Measurements from ENCODE around the gene NUDT8. TPM values are rescaled to one million over a fixed set of nuclear protein-coding genes. Genes with fewer than 3 reads are reported as not detected.

NUDT8 gene
- total RNA-seq, 4 donors from 2014 or later, result 1.9 to 4.8 (median 3.5) TPM

DNA sequence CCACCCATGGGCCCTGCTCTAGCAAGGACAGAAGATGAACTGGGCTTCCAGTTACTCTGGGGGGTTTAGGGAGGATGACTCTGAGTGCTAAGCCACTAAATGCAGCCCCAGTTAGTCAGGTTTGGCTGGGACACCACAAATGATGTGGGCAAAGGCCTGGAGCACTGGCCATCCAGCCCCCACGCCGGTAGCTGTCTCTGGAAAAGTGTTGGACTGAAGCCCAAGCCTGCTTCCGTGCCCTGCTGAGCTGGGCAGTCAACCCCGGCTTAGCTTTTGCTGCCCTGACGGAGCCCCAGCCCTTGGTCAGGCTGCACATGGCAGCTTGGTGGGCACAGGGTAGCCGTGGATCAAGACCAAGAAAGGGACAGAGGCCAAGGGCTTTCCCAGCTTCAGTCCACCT is 51.8 kb downstream of the NUDT8 start:
- Histone ChIP-seq H3K4me1 (peaks cover 4 to 7% (median 5%) of the 10 kb centered on the region in 4 donors), H3K36me3 (no peaks in the 10 kb centered on the region), H3K4me3 (no peak overlapping the region), H3K9me3 (no peaks in the 10 kb centered on the region), H3K27ac (replicated peaks in 1 of 4) (no peak overlapping the region), H3K27me3 (peaks cover 0 to 33% (median 0%) of the 10 kb centered on the region in 4 donors)
- intact Hi-C loops (cut with DNase I), result no loop called here
- 79% methylated on average over 5 of the region's 6 CpGs for WGBS
- DNase-seq (ENCODE audit: extremely low spot score), result no peak
- TF ChIP-seq POLR2A (IDR thresholded peaks at IDR 0.05; ENCODE audit: low read depth) (no peak), POLR2AphosphoS5 (IDR thresholded peaks at IDR 0.05) (no peak), EP300 (IDR thresholded peaks at IDR 0.05) (no peak)
- TF ChIP-seq, protein P1, sequence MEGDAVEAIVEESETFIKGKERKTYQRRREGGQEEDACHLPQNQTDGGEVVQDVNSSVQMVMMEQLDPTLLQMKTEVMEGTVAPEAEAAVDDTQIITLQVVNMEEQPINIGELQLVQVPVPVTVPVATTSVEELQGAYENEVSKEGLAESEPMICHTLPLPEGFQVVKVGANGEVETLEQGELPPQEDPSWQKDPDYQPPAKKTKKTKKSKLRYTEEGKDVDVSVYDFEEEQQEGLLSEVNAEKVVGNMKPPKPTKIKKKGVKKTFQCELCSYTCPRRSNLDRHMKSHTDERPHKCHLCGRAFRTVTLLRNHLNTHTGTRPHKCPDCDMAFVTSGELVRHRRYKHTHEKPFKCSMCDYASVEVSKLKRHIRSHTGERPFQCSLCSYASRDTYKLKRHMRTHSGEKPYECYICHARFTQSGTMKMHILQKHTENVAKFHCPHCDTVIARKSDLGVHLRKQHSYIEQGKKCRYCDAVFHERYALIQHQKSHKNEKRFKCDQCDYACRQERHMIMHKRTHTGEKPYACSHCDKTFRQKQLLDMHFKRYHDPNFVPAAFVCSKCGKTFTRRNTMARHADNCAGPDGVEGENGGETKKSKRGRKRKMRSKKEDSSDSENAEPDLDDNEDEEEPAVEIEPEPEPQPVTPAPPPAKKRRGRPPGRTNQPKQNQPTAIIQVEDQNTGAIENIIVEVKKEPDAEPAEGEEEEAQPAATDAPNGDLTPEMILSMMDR (IDR thresholded peaks at IDR 0.05), result no peak

Small RNA genes lying within 50 kb of the gene (small RNA-seq; reads per million reads assigned to genes)
- 0 reads per million in 3 donors for gene AP003385.3

Other genes starting within 250 kb of the NUDT8 start
- 10 to 100 TPM; 10.7 to 16.7 (median 12.7) TPM for gene RAD9A, start 238.0 kb downstream of the NUDT8 start, total RNA-seq
- 10 to 100 TPM; 56.9 to 87.3 (median 78.7) TPM for gene PPP1CA, start 228.1 kb downstream of the NUDT8 start, total RNA-seq
- 1 to 10 TPM in 3 of 4 donors, under 1 TPM in 1; 0.57 to 2.8 (median 1.2) TPM for gene TBC1D10C, start 225.9 kb downstream of the NUDT8 start, total RNA-seq
- gene CARNS1, start 214.3 kb downstream of the NUDT8 start, total RNA-seq, result 1 to 10 TPM in 2 of 4 donors, under 1 TPM in 2; 0.83 to 1.9 (median 1.2) TPM
- 10 to 100 TPM; 34.0 to 51.0 (median 48.0) TPM for gene RPS6KB2, start 201.4 kb downstream of the NUDT8 start, total RNA-seq
- gene PTPRCAP, start 192.3 kb downstream of the NUDT8 start, total RNA-seq, result 1 to 10 TPM; 2.4 to 8.9 (median 3.6) TPM
- 10 to 100 TPM; 48.6 to 87.1 (median 70.7) TPM for gene CORO1B, start 186.5 kb downstream of the NUDT8 start, total RNA-seq
- gene GPR152, start 177.2 kb downstream of the NUDT8 start, total RNA-seq, result not detected
- gene CABP4, start 174.6 kb downstream of the NUDT8 start, total RNA-seq, result 1 to 10 TPM in 2 of 4 donors, under 1 TPM in 2; 0.50 to 2.9 (median 1.5) TPM
- gene TMEM134, start 160.7 kb downstream of the NUDT8 start, total RNA-seq, result 10 to 100 TPM; 36.1 to 48.7 (median 46.2) TPM
- gene AIP, start 146.9 kb downstream of the NUDT8 start, total RNA-seq, result 100 to 1,000 TPM in 3 of 4 donors, 10 to 100 TPM in 1; 68.1 to 121 (median 108) TPM
- 10 to 100 TPM; 11.6 to 23.6 (median 15.3) TPM for gene PITPNM1, start 124.6 kb downstream of the NUDT8 start, total RNA-seq
- gene CDK2AP2, start 121.8 kb downstream of the NUDT8 start, total RNA-seq, result 100 to 1,000 TPM in 1 of 4 donors, 10 to 100 TPM in 3; 61.0 to 111 (median 67.8) TPM
- gene CABP2, start 106.5 kb downstream of the NUDT8 start, total RNA-seq, result not detected
- 100 to 1,000 TPM; 469 to 810 (median 596) TPM for gene GSTP1, start 46.1 kb downstream of the NUDT8 start, total RNA-seq
- 100 to 1,000 TPM; 196 to 252 (median 212) TPM for gene NDUFV1, start 23.0 kb downstream of the NUDT8 start, total RNA-seq
- not detected for gene TBX10, start 9.8 kb upstream of the NUDT8 start, total RNA-seq
- gene ACY3, start 20.8 kb upstream of the NUDT8 start, total RNA-seq, result not detected
- not detected for gene ALDH3B2, start 44.7 kb upstream of the NUDT8 start, total RNA-seq

Measured in esophagus muscularis mucosa (tissue), 4 donors.